GM21786 (cell line): ENCODE data around the gene SLCO3A1.
"Not testable (repeated sequence)": the region's sequence is repeated elsewhere in the genome, so short reads cannot be mapped to it uniquely, and the experiment has no call there.

Source experiments
- ATAC-seq: cut with Tn5 transposase; IDR thresholded peaks from one replicate; pipeline ENCODE4 v1.9.1; 2021; ENCODE audit not compliant: unreplicated experiment

Gene SLCO3A1

GRCh38 chr15:92028389-92028724, 174.8 kb downstream of the SLCO3A1 start:
- ATAC-seq = no peak

- ATAC-seq = no peak
Observed at GRCh38 chr15:92029767-92030166, 176.3 kb downstream of the SLCO3A1 start.

GRCh38 chr15:92033314-92033713, 179.8 kb downstream of the SLCO3A1 start:
- ATAC-seq = no peak

GRCh38 chr15:92033723-92034122, 180.2 kb downstream of the SLCO3A1 start:
- ATAC-seq = no peak

GRCh38 chr15:92034227-92034626, 180.7 kb downstream of the SLCO3A1 start:
- no peak for ATAC-seq

- ATAC-seq = no peak
Observed at GRCh38 chr15:92035551-92035950, 182.0 kb downstream of the SLCO3A1 start.

GRCh38 chr15:92035961-92036360, 182.5 kb downstream of the SLCO3A1 start:
- ATAC-seq = no peak

- ATAC-seq = no peak
Observed at GRCh38 chr15:92037491-92037890, 184.0 kb downstream of the SLCO3A1 start.

GRCh38 chr15:92040350-92040749, 186.8 kb downstream of the SLCO3A1 start:
- no peak for ATAC-seq

- ATAC-seq = no peak
Observed at GRCh38 chr15:92041371-92041770, 187.9 kb downstream of the SLCO3A1 start.

- no peak for ATAC-seq
Observed at GRCh38 chr15:92043283-92043682, 189.8 kb downstream of the SLCO3A1 start.

- ATAC-seq = no peak
Observed at GRCh38 chr15:92044203-92044909, 190.8 kb downstream of the SLCO3A1 start.

GRCh38 chr15:92047900-92048299, 194.4 kb downstream of the SLCO3A1 start:
- no peak for ATAC-seq

- ATAC-seq = no peak
Observed at GRCh38 chr15:92048739-92049138, 195.2 kb downstream of the SLCO3A1 start.

- no peak for ATAC-seq
Observed at GRCh38 chr15:92049290-92049989, 195.9 kb downstream of the SLCO3A1 start.

GRCh38 chr15:92050220-92050898, 196.9 kb downstream of the SLCO3A1 start:
- ATAC-seq = no peak

GRCh38 chr15:92051716-92052115, 198.2 kb downstream of the SLCO3A1 start:
- ATAC-seq = no peak

GRCh38 chr15:92053753-92054316, 200.3 kb downstream of the SLCO3A1 start:
- no peak for ATAC-seq

- ATAC-seq = no peak
Observed at GRCh38 chr15:92056875-92057274, 203.4 kb downstream of the SLCO3A1 start.

- no peak for ATAC-seq
Observed at GRCh38 chr15:92059036-92059970, 205.8 kb downstream of the SLCO3A1 start.

- ATAC-seq = not testable (repeated sequence)
Observed at GRCh38 chr15:92059971-92060311, 206.4 kb downstream of the SLCO3A1 start.
